GM12892 (cell line): Measurements from ENCODE around the gene CTDP1.

ENCODE experiments used
- POLR2A ChIP-seq: IDR thresholded peaks from 2 replicates; pipeline ENCODE4 v1.6.1; 2011; ENCODE audit warnings: low read depth, low read length, control low read depth
- POLR2AphosphoS5 ChIP-seq: IDR thresholded peaks from 2 replicates; pipeline ENCODE4 v1.6.1; 2011; ENCODE audit warnings: low read depth, low read length, control low read depth

DNA sequence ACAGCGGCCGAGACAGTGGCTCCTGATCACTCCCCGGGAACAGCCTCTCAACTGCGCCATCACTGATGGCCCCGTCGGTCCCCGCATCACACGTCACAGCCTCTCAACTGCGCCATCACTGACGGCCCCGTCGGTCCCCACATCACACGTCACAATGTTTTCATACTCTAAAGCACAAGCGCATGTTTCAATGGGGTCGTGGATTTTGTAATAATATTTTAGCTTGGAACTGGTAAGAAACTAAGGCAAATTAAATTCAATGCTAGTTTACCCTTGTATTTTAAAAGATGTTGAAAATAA is 44.2 kb upstream of the CTDP1 start:
- no peak for TF ChIP-seq POLR2AphosphoS5
- no peak for TF ChIP-seq POLR2A
